CD8-positive, alpha-beta memory T cell (primary cell): ENCODE measurements around the gene DLGAP5. TPM values are rescaled to one million over a fixed set of nuclear protein-coding genes. Genes with fewer than 3 reads are reported as not detected.

Source experiments
- CTCF ChIA-PET: fragments of 350-600 bp; sonication (Branson Sonifier 250); formaldehyde crosslinking; loops from one replicate; lab custom pipeline; 2021; ENCODE audit warnings: antibody characterized with exemption; lab: Charles Lee
- POLR2A ChIA-PET: fragments of 350-600 bp; sonication (Branson Sonifier 250); formaldehyde crosslinking; loops from one replicate; lab custom pipeline; 2021; ENCODE audit warnings: antibody characterized with exemption; lab: Charles Lee
- DNase-seq, 5 donors: peaks; one replicate each; pipeline versions ENCODE4 v3.0.0 to v3.0.0-alpha.2; 2020 to 2022; ENCODE audit warnings: mixed read lengths in 1 of 5
- H3K27ac ChIP-seq: one replicate; pipeline ENCODE4 v1.7.0; 2013; ENCODE audit warnings: low read depth, mild to moderate bottlenecking, low read length, moderate library complexity
- H3K27me3 ChIP-seq: 2 replicates; pipeline ENCODE4 v1.7.0; 2013; ENCODE audit warnings: low read length, mild to moderate bottlenecking; ENCODE audit not compliant: insufficient read depth, poor library complexity, severe bottlenecking
- H3K36me3 ChIP-seq: 2 replicates; pipeline ENCODE4 v1.7.0; 2013; ENCODE audit warnings: mild to moderate bottlenecking, low read length, moderate library complexity; ENCODE audit not compliant: insufficient read depth
- H3K4me1 ChIP-seq: 2 replicates; pipeline ENCODE4 v1.7.0; 2013; ENCODE audit warnings: mild to moderate bottlenecking, low read length, moderate library complexity; ENCODE audit not compliant: insufficient read depth
- H3K4me3 ChIP-seq: 2 replicates; pipeline ENCODE4 v1.7.0; 2013; ENCODE audit warnings: mild to moderate bottlenecking, low read length
- H3K9me3 ChIP-seq: 2 replicates; pipeline ENCODE4 v1.7.0; 2013; ENCODE audit warnings: mild to moderate bottlenecking, low read length
- H3K27ac Mint-ChIP-seq, 8 donors: one replicate each; pipeline ENCODE4 v1.8.0; 2020 to 2021; ENCODE audit warnings: mixed read lengths in 8 of 8, mild to moderate bottlenecking in 6 of 8, inconsistent platforms in 3 of 8, moderate library complexity in 3 of 8
- H3K27me3 Mint-ChIP-seq, 2 donors: one replicate each; pipeline ENCODE4 v1.8.0; 2020 to 2021; ENCODE audit warnings: mixed read lengths in 2 of 2, mild to moderate bottlenecking in 1 of 2, moderate library complexity in 1 of 2
- H3K36me3 Mint-ChIP-seq, 3 donors: one replicate each; pipeline ENCODE4 v1.8.0; 2020 to 2021; ENCODE audit warnings: mixed read lengths in 3 of 3, inconsistent platforms in 1 of 3, mild to moderate bottlenecking in 1 of 3
- H3K4me1 Mint-ChIP-seq, 3 donors: one replicate each; pipeline ENCODE4 v1.8.0; 2020 to 2021; ENCODE audit warnings: mixed read lengths in 3 of 3, inconsistent platforms in 1 of 3, mild to moderate bottlenecking in 1 of 3
- H3K4me3 Mint-ChIP-seq, 7 donors: one replicate each; pipeline ENCODE4 v1.8.0; 2020 to 2021; ENCODE audit warnings: mixed read lengths in 7 of 7, mild to moderate bottlenecking in 6 of 7, moderate library complexity in 4 of 7, inconsistent platforms in 2 of 7
- H3K9me3 Mint-ChIP-seq, 5 donors: one replicate each; pipeline ENCODE4 v1.8.0; 2020 to 2022; ENCODE audit warnings: mixed read lengths in 5 of 5, mild to moderate bottlenecking in 3 of 5, moderate library complexity in 2 of 5, inconsistent platforms in 1 of 5
- polyA plus RNA-seq: library from polyadenylated mRNA; unstranded; fragments of 300-500 nt; fragmentation: Illumina TruSeq; gene quantifications from one replicate; pipeline ENCODE4 v1.2.3, GENCODE V29; 2021
- total RNA-seq, 2 experiments: library from RNA; stranded (reverse); gene quantifications; one replicate each; pipeline ENCODE4 v1.2.3, GENCODE V29; 2021

The DLGAP5 gene
- total and polyA plus RNA-seq, 3 experiments from 2014 or later: 0.21 to 38.8 (median 36.0) TPM

DNA sequence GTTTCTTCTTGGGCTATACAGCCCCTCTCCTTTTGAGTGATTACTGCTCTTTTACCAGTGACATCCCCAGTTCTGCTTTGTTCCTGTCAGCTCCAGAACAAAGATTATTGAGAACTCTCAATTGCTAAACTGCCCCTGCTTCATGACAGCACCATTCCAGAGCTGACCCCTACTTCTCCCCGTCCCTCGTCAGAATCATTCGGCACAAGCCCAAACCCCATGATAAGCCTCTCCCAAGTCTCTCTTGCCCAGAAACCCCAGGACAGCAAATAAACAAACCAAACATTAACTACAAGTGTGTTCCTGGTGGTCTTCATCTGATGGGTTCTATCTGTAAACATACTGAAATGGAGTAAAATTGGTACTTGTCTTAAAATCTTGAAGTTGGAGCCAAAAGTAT, 9.3 kb upstream of the DLGAP5 start:
- Histone ChIP-seq H3K9me3 (no peaks in the 10 kb centered on the region), H3K36me3 (no peaks in the 10 kb centered on the region), H3K27ac (no peak overlapping the region), H3K4me3 (no peak overlapping the region), H3K4me1 (no peaks in the 10 kb centered on the region), H3K27me3 (no peaks in the 10 kb centered on the region)
- H3K27ac Mint-ChIP-seq: no peak overlapping the region
- H3K27me3 Mint-ChIP-seq: peaks cover 6 to 10% of the 10 kb centered on the region in 2 donors
- no peak overlapping the region for H3K4me3 Mint-ChIP-seq
- no peak for DNase-seq
- POLR2A ChIA-PET: no interaction called here
- CTCF ChIA-PET: interaction anchor here (2.3 kb wide), 1 partner anchor 12 kb away, joined by 7 read pairs; no protein-coding TSS in a partner anchor
- no peaks in the 10 kb centered on the region for H3K9me3 Mint-ChIP-seq
- H3K4me1 Mint-ChIP-seq: no peaks in the 10 kb centered on the region
- peaks cover 0 to 3% (median 0%) of the 10 kb centered on the region in 3 donors for H3K36me3 Mint-ChIP-seq

DNA sequence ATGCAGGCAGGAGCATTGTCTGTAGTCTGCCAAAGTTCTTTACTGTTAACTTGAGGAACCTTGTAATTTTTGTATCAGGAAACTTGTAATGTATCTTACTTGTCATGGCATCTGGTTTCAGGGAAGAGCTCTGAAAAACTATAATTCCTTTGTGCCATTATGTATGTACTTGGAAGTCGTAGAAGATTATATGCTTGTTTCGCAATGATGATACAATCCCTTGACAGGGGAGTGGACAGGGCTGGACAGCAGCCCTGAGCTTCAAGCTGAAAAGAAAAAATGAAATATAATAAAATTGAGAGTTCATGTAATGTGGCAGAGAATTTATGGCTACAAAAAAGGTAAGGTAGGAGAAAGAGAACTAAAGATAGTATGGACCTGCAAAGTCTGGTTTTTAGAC, 7.4 kb upstream of the DLGAP5 start:
- ChIA-PET POLR2A (no interaction called here), CTCF (no interaction called here)
- Mint-ChIP-seq H3K4me1 (no peaks in the 10 kb centered on the region), H3K9me3 (no peaks in the 10 kb centered on the region), H3K27me3 (peaks cover 6 to 10% of the 10 kb centered on the region in 2 donors), H3K4me3 (no peak overlapping the region), H3K36me3 (peaks cover 0 to 3% (median 0%) of the 10 kb centered on the region in 3 donors), H3K27ac (no peak overlapping the region)
- Histone ChIP-seq H3K4me3 (no peak overlapping the region), H3K27ac (no peak overlapping the region), H3K9me3 (no peaks in the 10 kb centered on the region), H3K4me1 (no peaks in the 10 kb centered on the region), H3K36me3 (no peaks in the 10 kb centered on the region), H3K27me3 (no peaks in the 10 kb centered on the region)
- DNase-seq: no peak

DNA sequence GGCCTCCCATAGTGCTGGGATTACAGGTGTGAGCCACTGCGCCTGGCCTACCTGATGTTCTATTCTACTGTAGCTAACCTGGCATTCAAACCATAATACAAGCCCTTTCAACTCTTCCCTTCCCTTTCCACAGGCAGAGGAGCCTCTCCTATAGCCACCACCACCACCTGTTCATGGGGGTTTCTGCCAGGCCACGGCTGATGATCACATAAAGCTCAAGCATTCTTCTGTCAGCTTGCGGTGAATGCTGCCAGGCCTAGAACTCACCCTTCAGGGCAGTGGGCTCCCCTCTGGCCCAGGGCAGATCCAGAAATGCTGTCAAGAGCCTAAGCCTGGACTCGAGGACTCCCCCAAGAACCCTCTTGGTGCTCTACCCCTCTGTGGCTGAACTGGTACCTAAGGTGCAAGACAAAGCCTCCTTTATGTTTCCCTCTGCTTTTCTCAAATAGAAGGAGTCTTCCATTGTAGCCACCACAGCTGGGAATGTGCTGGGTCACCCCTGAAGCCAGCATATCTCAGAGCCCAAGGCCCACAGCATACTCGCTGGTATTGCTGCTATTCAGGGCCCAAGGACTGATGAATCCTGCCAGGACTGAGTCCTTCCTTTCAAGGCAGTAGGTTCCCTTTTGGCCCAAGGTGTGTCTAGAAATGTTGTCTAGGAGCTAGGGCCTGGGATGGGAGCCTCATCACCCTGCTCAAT, 3.4 kb upstream of the DLGAP5 start:
- ChIA-PET CTCF (interaction anchor here (0.6 kb wide), 1 partner anchor 105 kb away, joined by 4 read pairs; no protein-coding TSS in a partner anchor), POLR2A (no interaction called here)
- H3K27ac ChIP-seq: no peak overlapping the region
- no peaks in the 10 kb centered on the region for H3K9me3 ChIP-seq
- no peaks in the 10 kb centered on the region for H3K27me3 ChIP-seq
- H3K9me3 Mint-ChIP-seq: no peaks in the 10 kb centered on the region
- no peak overlapping the region for H3K27ac Mint-ChIP-seq
- H3K27me3 Mint-ChIP-seq: peaks cover 0 to 4% of the 10 kb centered on the region in 2 donors
- no peak overlapping the region for H3K4me3 ChIP-seq
- peaks cover 0 to 2% (median 0%) of the 10 kb centered on the region in 3 donors for H3K36me3 Mint-ChIP-seq
- peak overlapping the region in 2 of 7 donors; percentile 15 to 78 for H3K4me3 Mint-ChIP-seq
- peaks cover 7% of the 10 kb centered on the region for H3K4me1 ChIP-seq
- H3K4me1 Mint-ChIP-seq: peaks cover 8 to 25% (median 15%) of the 10 kb centered on the region in 3 donors
- DNase-seq: no peak
- H3K36me3 ChIP-seq: no peaks in the 10 kb centered on the region

- peaks cover 7% of the 10 kb centered on the region for H3K4me1 ChIP-seq
- H3K4me3 ChIP-seq: peak overlapping the region; percentile 77
- H3K9me3 ChIP-seq: no peaks in the 10 kb centered on the region
- H3K36me3 ChIP-seq: no peaks in the 10 kb centered on the region
- DNase-seq: no peak
- peak overlapping the region; percentile 67 for H3K27ac ChIP-seq
- Mint-ChIP-seq H3K4me1 (peaks cover 8 to 33% (median 15%) of the 10 kb centered on the region in 3 donors), H3K27me3 (peaks cover 0 to 1% of the 10 kb centered on the region in 2 donors), H3K9me3 (no peaks in the 10 kb centered on the region), H3K4me3 (peak overlapping the region; percentile 79 to 98 (median 93)), H3K27ac (peak overlapping the region in 7 of 8 donors; percentile 12 to 88 (median 62)), H3K36me3 (peaks cover 0 to 2% (median 0%) of the 10 kb centered on the region in 3 donors)
- POLR2A ChIA-PET: interaction anchor here (0.7 to 1.5 kb wide), 5 partner anchors 17 to 165 kb away, joined by 5 to 6 read pairs (median 6); partner anchors contain the start of genes SOCS4 and WDHD1
- CTCF ChIA-PET: interaction anchor here (0.8 to 1.7 kb wide), 6 partner anchors 21 to 163 kb away, joined by 3 to 5 read pairs (median 3); no protein-coding TSS in a partner anchor
- no peaks in the 10 kb centered on the region for H3K27me3 ChIP-seq
Observed at GRCh38 chr14:55192054-55192621, 753 bp upstream of the DLGAP5 start.

DNA sequence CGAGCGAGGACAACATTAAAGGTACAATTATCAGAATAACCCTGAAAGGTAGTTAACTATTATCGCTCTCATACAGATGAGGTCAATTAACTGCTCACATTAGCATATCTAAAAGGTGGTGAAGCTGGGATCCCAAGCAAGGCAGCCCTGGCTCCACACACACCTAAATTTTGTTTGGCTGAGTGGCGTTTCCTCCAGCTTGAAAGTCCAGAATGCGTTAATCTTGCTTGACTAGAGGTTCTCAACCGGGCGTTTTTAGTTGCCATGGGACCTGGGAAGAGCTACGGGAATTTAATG, 531 bp downstream of the DLGAP5 start:
- Histone ChIP-seq H3K36me3 (no peaks in the 10 kb centered on the region), H3K27ac (peak overlapping the region; percentile 67), H3K4me1 (peaks cover 7% of the 10 kb centered on the region), H3K9me3 (no peaks in the 10 kb centered on the region), H3K4me3 (peak overlapping the region; percentile 77), H3K27me3 (no peaks in the 10 kb centered on the region)
- Mint-ChIP-seq H3K36me3 (peaks cover 0 to 2% (median 0%) of the 10 kb centered on the region in 3 donors), H3K4me3 (peak overlapping the region; percentile 79 to 98 (median 93)), H3K4me1 (peaks cover 8 to 33% (median 15%) of the 10 kb centered on the region in 3 donors), H3K9me3 (no peaks in the 10 kb centered on the region), H3K27me3 (peaks cover 0 to 1% of the 10 kb centered on the region in 2 donors), H3K27ac (peak overlapping the region in 4 of 8 donors; percentile 0 to 93 (median 83))
- ChIA-PET POLR2A (interaction anchor here (0.7 to 1.5 kb wide), 3 partner anchors 88 to 164 kb away, joined by 3 to 6 read pairs (median 5); partner anchors contain the start of genes SOCS4 and WDHD1), CTCF (interaction anchor here (1.2 to 1.7 kb wide), 4 partner anchors 30 to 164 kb away, joined by 3 to 5 read pairs (median 4); no protein-coding TSS in a partner anchor)
- no peak for DNase-seq

DNA sequence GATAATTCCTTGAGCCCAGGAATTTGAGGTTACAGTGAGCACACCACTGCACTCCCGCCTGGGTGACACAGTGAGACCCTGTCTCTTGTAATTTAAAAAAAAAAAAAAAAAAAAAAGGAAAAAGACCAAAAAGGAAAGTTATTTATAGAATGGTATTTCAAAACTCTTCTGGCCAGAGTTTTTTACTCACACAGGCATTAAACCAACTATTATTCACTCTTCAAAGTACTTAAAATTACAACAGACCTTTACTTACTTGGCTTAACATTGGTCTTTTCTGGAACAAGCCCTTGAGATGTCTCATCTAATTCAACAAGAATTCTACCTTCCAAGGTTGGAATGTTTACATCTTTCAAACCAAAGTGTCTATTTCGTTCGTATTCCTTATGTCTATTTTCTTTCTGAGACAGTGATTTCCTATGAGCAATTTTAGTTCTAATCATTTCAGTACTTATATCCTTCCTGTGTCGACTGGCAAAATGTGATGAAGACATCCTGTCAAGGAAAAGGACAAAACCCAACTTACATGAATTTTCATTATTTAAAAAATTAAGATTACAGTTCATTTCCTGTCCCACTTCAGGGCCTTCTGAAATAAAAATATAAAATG, 2.6 kb downstream of the DLGAP5 start:
- ChIA-PET CTCF (no interaction called here), POLR2A (no interaction called here)

DNA sequence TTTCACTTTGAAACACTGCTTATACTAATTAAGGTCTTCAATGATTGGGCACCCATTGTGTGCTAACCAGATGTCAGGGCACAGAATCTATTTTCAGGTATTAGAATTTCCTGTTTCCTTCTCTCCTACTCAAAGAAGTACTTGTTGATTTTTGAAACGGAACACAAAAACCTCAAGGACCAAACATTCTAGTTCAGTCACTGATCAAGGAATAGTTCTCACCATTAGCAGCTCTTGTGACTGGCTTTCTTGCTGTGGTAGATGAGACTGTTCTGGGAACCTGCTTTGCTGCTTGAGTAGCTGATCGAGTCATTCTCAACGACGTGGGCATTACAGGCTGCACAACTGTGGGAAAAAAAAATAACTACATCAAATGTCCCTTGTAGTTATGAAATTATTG, 11.0 kb downstream of the DLGAP5 start:
- no peak overlapping the region for H3K4me3 ChIP-seq
- CTCF ChIA-PET: interaction anchor here (1.0 to 1.3 kb wide), 3 partner anchors 10 to 266 kb away, joined by 3 read pairs; no protein-coding TSS in a partner anchor
- peak overlapping the region in 6 of 8 donors; percentile 33 to 80 (median 55) for H3K27ac Mint-ChIP-seq

More for the DNA sequence above, 2.6 kb downstream of the DLGAP5 start:
- Histone ChIP-seq H3K9me3 (no peaks in the 10 kb centered on the region), H3K4me1 (peaks cover 7% of the 10 kb centered on the region), H3K27me3 (no peaks in the 10 kb centered on the region), H3K36me3 (no peaks in the 10 kb centered on the region), H3K4me3 (no peak overlapping the region), H3K27ac (no peak overlapping the region)
- Mint-ChIP-seq H3K4me3 (no peak overlapping the region), H3K27me3 (no peaks in the 10 kb centered on the region), H3K27ac (peak overlapping the region in 1 of 8 donors; percentile 56), H3K36me3 (peaks cover 0 to 2% (median 0%) of the 10 kb centered on the region in 3 donors), H3K4me1 (peaks cover 8 to 33% (median 15%) of the 10 kb centered on the region in 3 donors), H3K9me3 (no peaks in the 10 kb centered on the region)
- DNase-seq: no peak

More for the DNA sequence above, 11.0 kb downstream of the DLGAP5 start:
- Histone ChIP-seq H3K27me3 (no peaks in the 10 kb centered on the region), H3K36me3 (no peaks in the 10 kb centered on the region), H3K9me3 (no peaks in the 10 kb centered on the region), H3K27ac (no peak overlapping the region), H3K4me1 (no peaks in the 10 kb centered on the region)
- no peak for DNase-seq
- H3K27me3 Mint-ChIP-seq: no peaks in the 10 kb centered on the region
- peaks cover 10 to 18% (median 17%) of the 10 kb centered on the region in 3 donors for H3K4me1 Mint-ChIP-seq
- peak overlapping the region in 2 of 7 donors; percentile 26 to 50 for H3K4me3 Mint-ChIP-seq
- no peaks in the 10 kb centered on the region for H3K9me3 Mint-ChIP-seq
- POLR2A ChIA-PET: no interaction called here
- no peaks in the 10 kb centered on the region for H3K36me3 Mint-ChIP-seq
